NCI-H2196 treated with DMSO at 0.1 percent for 48 hours (cell line): ENCODE measurements around the gene FLYWCH1.

ENCODE experiments used
- DNase-seq: peaks from one replicate; lab custom pipeline; 2025; ENCODE audit not compliant: unreplicated experiment; lab: John Stamatoyannopoulos, UW

FLYWCH1 gene

GRCh38 chr16:2967211-2967631 is 55.5 kb downstream of the FLYWCH1 start:
- DNase-seq: no peak

- no peak for DNase-seq
Measured at GRCh38 chr16:2967721-2968161, 56.0 kb downstream of the FLYWCH1 start.

DNA sequence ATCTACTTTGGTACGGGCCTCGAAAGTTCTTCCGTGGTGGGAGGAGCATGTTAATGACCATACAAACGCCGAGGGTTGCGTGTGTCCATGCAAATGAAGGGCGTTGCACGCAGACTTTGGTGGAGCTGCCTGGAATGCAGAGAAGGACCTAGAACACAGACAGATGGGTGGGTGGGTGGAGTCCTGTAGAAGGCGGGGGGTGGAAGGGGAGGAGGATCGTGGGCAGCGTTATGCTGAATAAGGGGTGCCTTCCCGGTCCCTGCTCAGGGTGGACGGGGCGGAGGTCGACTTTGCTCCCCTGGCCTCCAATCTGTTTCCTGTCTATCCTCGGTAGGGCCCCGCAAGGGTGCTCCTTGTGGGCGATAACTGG is 56.6 kb downstream of the FLYWCH1 start:
- peak; percentile 35 for DNase-seq

DNA sequence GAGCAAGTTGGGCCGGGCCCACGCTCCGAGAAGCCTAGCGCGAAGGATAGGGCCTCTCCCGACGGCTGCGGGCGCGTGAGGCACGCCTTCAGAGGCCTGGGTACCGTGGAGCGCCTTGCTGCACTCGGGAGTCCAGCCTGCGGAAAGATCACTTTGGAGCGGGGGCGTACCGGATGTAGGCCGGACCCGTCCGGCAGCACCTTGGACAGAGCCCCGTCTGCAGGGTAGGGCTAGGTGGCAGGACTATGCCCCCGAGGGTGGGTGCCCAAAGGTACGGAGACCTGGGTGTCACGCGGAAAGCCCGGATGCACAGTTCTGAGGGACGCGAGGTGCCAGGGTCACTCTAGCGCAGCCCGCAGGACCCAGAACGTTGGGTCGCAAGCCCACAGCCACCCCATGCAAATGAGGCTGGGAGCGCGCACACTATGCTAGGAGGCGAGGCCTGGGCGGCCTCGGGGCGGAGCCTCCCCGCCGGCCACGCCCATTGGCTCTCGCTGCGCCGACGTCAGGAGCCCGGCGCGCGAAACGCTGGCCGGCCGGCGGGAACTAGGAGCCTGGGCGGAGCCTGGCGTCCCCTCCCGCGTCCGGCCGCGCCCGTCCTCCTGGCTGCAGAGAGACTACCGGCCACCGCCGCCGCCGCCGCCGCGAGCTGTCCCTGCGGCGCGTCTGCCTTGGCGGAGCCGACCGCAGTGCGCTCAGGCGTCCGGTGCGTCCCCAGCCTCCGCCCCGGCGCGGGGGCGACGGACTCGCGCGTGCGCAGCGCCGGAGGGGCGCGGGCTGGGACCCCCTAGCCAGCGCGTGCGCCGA is 57.2 kb downstream of the FLYWCH1 start, which contains the start of gene PAQR4:
PAQR4 (plus strand) TSS at position 611 of the 807 bp plus-strand sequence. CDS start 327 bp downstream, outside the sequence.
- DNase-seq: peak; percentile 80

- peak; percentile 26 for DNase-seq
Measured at GRCh38 chr16:2969545-2970521, 58.1 kb downstream of the FLYWCH1 start.

DNA sequence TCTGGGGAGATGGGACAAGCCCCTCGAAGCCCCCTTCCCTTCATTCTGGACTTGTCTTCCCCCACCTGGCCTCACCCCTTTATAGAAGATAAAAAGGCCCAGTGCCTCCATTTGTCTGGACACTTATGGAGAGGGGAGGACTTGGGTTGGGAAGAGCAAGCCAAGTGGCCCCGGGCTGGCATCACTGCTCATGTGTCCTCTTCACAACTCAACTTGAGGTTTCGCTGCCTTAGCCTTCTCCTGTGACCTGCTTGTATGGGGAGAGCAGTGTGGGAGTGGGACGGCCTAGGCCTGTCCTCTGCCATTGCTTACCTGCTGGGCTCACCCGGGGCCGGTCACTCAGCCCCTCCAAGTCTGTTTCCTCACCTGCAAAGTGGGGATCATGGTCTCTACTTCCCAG is 58.8 kb downstream of the FLYWCH1 start:
- DNase-seq: no peak

DNA sequence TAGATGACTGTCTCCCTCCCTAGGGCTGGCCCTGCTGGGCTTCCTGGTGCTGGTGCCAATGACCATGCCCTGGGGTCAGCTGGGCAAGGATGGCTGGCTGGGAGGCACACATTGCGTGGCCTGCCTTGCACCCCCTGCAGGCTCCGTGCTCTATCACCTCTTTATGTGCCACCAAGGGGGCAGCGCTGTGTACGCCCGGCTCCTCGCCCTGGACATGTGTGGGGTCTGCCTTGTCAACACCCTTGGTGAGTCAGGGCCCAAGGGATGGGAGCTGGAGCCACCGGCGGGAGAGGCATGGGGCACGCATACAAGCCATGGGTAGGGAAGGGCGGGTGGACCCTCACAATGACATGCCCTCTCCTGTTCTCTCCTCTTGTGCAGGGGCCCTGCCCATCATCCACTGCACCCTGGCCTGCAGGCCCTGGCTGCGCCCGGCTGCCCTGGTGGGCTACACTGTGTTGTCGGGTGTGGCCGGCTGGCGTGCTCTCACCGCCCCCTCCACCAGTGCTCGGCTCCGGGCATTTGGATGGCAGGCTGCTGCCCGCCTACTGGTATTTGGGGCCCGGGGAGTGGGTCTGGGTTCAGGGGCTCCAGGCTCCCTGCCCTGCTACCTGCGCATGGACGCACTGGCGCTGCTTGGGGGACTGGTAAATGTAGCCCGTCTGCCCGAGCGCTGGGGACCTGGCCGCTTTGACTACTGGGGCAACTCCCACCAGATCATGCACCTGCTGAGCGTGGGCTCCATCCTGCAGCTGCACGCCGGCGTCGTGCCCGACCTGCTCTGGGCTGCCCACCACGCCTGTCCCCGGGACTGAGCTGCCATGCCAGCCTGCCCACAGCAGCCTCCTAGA is 59.6 kb downstream of the FLYWCH1 start:
- DNase-seq: no peak

- no peak for DNase-seq
Measured at GRCh38 chr16:2971985-2972784, 60.5 kb downstream of the FLYWCH1 start.

DNA sequence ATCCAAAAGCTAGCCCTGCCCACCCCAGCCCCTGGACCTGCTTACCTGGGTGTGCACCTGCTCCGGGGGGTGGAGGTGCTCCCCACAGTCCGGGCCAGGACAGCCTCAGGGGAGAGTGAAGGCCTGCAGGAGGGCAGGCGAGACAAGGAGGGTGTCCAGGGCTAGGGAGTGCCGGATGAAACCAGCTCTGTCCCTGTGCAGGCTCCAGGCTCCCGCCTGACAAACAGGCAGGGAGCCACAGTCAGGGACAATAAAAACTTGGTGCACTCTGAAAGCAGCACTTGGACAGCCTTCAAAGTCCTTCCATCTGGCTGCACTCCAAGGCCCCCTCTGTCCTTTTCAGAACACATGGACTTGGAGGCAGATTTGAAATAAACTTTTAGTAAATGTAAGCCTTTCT is 61.4 kb downstream of the FLYWCH1 start:
- DNase-seq: no peak

DNA sequence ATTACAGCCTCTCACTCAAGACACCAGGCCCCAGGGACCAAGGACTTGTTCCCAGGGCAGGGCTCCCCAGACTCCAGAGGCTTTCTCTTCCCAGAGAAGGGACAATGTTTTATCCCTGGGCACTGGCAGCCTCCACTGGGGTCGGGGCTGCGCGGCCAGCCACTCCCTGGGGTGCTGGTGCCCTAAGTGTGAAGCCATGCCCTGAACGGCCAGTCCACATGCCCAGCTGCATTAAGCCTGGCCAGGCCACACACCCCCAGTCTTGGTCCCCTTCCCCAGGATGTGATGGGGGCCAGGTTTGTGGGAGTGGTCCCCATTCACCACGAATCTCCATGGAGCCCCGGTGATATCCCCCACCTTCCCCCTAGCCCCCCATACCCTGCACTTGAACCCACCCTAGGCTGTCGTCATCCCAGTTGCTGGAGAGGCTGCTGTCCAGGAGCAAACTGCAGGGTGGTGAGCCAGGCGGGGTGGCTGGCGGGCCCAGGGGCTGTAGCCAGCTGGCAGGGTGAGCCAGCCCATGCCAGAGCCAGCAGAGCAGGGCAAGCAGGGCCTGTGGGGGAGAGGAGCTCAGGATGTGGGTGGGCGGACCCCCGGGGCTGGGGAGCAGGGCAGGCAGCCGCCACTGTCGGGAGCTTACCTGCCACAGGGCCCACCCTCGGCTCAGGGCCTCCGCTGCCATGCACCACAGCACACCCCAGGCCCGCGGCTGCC is 62.0 kb downstream of the FLYWCH1 start:
- DNase-seq: no peak

- DNase-seq: no peak
Measured at GRCh38 chr16:2974319-2975056, 62.8 kb downstream of the FLYWCH1 start.

GRCh38 chr16:2975161-2975795 is 63.5 kb downstream of the FLYWCH1 start:
- DNase-seq: no peak

GRCh38 chr16:2976201-2976600 is 64.5 kb downstream of the FLYWCH1 start:
- DNase-seq: no peak

DNA sequence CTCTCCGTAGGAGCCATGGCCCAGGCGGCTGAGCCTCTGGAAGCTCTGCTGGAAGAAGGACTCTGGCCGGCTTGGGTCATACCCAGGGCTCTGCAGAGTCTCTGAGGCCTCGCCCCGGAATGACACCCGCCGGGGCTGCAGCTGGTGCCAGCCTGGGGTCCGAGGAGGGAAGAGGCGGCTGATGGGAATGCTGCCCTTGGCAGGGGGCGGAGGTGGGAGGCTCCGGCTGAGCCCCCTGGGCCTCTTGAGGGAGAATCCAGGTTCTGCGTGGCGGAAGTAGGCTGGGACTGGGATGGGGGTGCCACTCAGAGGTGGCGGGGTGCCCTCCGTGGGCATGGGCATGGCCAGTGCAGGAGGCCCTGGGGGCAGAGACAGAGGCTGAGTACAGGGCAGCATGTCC is 64.9 kb downstream of the FLYWCH1 start:
- DNase-seq: no peak

- peak; percentile 69 for DNase-seq
Measured at GRCh38 chr16:2977440-2977839, 65.7 kb downstream of the FLYWCH1 start.

DNA sequence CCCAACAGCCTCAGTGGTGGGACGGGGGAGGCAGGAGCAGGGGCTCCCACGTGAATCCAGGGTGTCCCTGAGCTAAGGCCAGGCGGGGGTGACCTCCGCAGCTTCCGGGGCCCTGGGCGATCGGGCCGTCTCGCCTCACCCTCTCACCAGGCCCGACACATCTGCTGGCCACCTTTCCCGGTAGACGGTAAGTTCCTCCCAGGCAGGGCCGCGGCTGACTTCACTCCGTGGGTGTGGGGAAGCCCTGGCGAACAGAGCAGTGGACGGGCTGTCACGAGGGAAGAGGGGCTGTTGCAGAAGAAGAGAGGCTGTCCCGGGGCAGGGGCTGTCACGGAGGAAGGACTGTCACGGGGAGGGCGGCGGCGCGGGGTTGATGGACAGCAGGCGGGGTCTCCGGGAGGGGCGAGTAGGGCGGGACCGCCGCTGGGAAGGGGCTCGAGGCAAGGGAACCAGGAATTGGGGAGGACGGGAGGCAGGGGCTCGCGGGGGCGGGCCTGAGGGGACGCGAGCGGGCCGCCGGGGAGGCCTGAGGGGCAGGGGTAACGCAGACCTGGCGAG is 68.0 kb downstream of the FLYWCH1 start:
- DNase-seq: no peak

DNA sequence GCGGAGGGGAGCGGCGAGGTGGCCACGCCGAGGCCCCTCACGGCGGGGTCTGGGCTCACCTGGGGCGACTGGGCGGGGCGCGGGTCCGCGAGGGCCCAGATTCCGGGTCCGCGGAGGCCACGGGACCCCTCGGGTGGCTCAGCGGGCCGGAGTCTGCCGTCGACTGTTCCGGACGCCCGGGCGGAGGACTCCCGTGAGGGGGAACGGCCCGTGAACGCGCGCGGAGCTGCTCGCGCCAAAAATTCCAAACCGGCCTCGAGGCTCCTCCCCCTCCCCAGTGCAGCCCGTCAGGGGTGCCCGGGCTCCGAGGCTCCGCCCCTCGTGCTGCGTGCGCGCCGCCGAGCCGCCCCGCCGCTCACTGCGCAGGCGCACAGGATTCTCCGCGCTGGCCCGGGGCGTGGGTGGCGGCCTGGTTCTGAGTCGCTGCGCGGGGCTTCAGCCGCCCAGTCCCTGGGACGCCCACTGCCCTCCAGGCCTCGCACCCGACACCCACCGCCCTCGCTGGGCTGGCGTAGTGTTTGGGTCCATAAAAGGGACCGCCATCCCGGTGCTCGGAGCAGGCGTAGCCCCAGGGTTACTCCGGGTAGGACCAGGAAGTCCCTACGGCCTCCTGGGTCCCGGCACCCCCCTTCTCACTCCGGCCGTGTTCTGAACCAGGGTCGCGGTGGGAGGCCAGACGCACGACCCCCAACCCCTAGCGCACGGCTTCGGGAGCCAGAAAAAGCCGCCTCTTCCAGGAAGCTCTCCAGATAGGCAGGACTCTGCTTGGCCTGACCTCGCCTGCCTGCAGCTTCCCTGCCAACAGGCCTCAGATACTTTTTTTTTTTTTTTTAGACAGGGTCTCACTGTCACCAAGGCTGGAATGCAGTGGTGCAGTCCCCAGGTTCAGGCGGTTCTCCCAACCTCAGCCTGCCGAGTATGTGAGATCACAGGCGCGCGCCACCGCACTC is 68.8 kb downstream of the FLYWCH1 start, which contains the start of gene PKMYT1:
PKMYT1 (minus strand) TSS at position 220 of the 950 bp plus-strand sequence. CDS start 789 bp downstream, outside the sequence.
- DNase-seq: peak; percentile 87
